Endothelial cell (in vitro differentiated cells): ENCODE data around the gene ALDOB. TPM values are rescaled to one million over a fixed set of nuclear protein-coding genes. Genes with fewer than 3 reads are reported as not detected.

Source experiments
- DNase-seq: peaks from one replicate; pipeline ENCODE4 v3.0.0; 2021; ENCODE audit warnings: low spot score
- H3K27ac Mint-ChIP-seq: one replicate; pipeline ENCODE4 v1.8.0; 2021; ENCODE audit warnings: mixed read lengths, inconsistent platforms; ENCODE audit not compliant: unreplicated experiment
- H3K27me3 Mint-ChIP-seq: one replicate; pipeline ENCODE4 v1.8.0; 2021; ENCODE audit warnings: mild to moderate bottlenecking, moderate library complexity, mixed read lengths, inconsistent platforms; ENCODE audit not compliant: unreplicated experiment
- H3K36me3 Mint-ChIP-seq: one replicate; pipeline ENCODE4 v1.8.0; 2021; ENCODE audit warnings: mild to moderate bottlenecking, low read depth, mixed read lengths, inconsistent platforms; ENCODE audit not compliant: unreplicated experiment
- H3K4me1 Mint-ChIP-seq: one replicate; pipeline ENCODE4 v1.8.0; 2021; ENCODE audit warnings: mild to moderate bottlenecking, mixed read lengths, inconsistent platforms; ENCODE audit not compliant: unreplicated experiment
- H3K4me3 Mint-ChIP-seq: one replicate; pipeline ENCODE4 v1.8.0; 2021; ENCODE audit warnings: mild to moderate bottlenecking, mixed read lengths, inconsistent platforms; ENCODE audit not compliant: unreplicated experiment
- H3K9me3 Mint-ChIP-seq: one replicate; pipeline ENCODE4 v1.8.0; 2021; ENCODE audit warnings: mixed read lengths, inconsistent platforms; ENCODE audit not compliant: unreplicated experiment
- total RNA-seq: library from RNA; stranded (reverse); fragmentation: NEBNext Ultra II Directional; extraction: Animal tissue kit (Norgen Biotek cat#: 25700); gene quantifications from one replicate; pipeline ENCODE4 v1.2.1, GENCODE V29; 2021; ENCODE audit not compliant: unreplicated experiment
- TF ChIP-seq, protein P1 (sequence below): fragments of 200-600 bp; sonication (generic); IDR thresholded peaks from one replicate; pipeline ENCODE4 v1.5.0; 2021; ENCODE audit warnings: antibody characterized with exemption; ENCODE audit not compliant: unreplicated experiment

ALDOB gene
- total RNA-seq, 1 donor from 2014 or later, result 0.31 TPM

DNA sequence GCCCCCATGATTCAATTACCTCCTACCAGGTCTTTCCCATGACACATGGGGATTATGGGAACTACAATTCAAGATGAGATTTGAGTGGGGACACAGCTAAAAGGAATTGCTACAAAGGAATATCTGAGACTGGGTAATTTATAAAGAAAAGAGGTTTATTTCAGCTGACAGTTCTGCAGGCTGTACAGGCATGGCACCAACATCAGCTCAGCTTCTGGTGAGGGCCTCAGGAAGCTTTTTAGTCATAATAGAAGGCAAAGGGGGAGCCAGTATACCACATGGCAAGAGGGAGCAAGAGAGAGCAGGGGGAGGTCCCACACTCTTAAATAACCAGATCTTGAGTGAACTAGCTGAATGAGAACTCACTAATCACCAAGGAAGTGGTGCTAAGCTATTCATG is 11.2 kb upstream of the ALDOB start:
- TF ChIP-seq, protein P1, sequence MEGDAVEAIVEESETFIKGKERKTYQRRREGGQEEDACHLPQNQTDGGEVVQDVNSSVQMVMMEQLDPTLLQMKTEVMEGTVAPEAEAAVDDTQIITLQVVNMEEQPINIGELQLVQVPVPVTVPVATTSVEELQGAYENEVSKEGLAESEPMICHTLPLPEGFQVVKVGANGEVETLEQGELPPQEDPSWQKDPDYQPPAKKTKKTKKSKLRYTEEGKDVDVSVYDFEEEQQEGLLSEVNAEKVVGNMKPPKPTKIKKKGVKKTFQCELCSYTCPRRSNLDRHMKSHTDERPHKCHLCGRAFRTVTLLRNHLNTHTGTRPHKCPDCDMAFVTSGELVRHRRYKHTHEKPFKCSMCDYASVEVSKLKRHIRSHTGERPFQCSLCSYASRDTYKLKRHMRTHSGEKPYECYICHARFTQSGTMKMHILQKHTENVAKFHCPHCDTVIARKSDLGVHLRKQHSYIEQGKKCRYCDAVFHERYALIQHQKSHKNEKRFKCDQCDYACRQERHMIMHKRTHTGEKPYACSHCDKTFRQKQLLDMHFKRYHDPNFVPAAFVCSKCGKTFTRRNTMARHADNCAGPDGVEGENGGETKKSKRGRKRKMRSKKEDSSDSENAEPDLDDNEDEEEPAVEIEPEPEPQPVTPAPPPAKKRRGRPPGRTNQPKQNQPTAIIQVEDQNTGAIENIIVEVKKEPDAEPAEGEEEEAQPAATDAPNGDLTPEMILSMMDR, result no peak
- H3K27me3 Mint-ChIP-seq, result no peaks in the 10 kb centered on the region
- H3K36me3 Mint-ChIP-seq, result peaks cover 2% of the 10 kb centered on the region
- no peak overlapping the region for H3K4me3 Mint-ChIP-seq
- H3K27ac Mint-ChIP-seq, result no peak overlapping the region
- peaks cover 23% of the 10 kb centered on the region for H3K4me1 Mint-ChIP-seq
- no peak for DNase-seq
- H3K9me3 Mint-ChIP-seq, result peaks cover 2% of the 10 kb centered on the region

DNA sequence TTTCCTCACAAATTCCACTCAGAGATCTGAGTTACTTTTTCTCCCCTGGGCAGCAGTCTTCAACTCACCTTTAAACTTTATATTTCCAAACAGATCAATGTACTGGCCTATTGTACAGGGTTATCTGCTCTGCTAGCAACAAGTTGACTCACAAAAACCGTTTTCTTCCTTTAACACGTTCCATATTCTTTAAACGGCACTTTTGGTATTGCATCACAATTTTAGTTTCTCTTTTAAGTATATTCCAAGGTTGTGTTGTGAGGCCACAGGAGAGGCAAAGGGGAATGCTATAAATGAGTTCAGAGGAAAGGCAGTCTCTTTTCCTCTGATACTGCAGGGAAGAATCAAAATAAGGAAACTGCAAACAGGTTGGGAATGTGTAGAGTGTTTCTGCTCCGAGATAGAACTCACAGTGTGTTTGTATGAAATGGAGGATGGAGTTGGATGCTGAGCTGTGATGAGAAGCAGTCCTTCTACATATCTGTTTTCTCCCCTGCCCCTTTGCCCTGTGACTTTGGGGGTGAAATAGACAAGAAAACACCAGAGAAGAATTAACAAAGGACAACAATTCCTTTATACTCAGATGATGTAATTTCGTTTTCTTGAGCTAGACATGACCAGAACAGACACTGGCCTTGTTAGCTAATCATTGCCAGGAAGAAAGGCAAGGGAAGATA is 9.9 kb upstream of the ALDOB start:
- no peak overlapping the region for H3K4me3 Mint-ChIP-seq
- H3K4me1 Mint-ChIP-seq, result peaks cover 33% of the 10 kb centered on the region
- no peak for DNase-seq
- TF ChIP-seq, protein P1, result no peak
- H3K36me3 Mint-ChIP-seq, result no peaks in the 10 kb centered on the region
- peak overlapping the region; percentile 22 for H3K27ac Mint-ChIP-seq
- H3K27me3 Mint-ChIP-seq, result no peaks in the 10 kb centered on the region
- no peaks in the 10 kb centered on the region for H3K9me3 Mint-ChIP-seq

DNA sequence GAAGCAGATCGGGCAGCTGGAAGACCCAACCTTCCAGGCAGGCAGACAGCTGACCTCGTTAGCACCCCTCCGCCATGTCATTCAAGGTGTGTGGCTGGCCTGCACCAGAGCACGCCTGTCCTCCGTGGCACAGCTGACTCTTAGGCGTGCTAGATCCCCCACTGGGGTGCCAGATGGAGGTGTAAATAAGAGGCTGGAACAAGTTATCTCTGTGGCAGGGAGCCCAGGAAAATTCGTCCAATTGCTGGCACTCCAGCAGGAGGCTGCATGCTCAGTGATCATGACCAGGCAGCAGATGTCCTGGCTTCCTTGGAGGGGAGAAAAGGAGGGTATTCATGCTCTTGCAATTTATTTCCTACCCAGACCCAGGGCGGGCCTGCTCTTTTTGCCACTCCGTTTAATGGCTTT is 7.8 kb upstream of the ALDOB start:
- H3K27me3 Mint-ChIP-seq, result no peaks in the 10 kb centered on the region
- no peaks in the 10 kb centered on the region for H3K36me3 Mint-ChIP-seq
- TF ChIP-seq, protein P1, result no peak
- H3K9me3 Mint-ChIP-seq, result no peaks in the 10 kb centered on the region
- no peak overlapping the region for H3K27ac Mint-ChIP-seq
- no peak for DNase-seq
- peaks cover 34% of the 10 kb centered on the region for H3K4me1 Mint-ChIP-seq
- no peak overlapping the region for H3K4me3 Mint-ChIP-seq

DNA sequence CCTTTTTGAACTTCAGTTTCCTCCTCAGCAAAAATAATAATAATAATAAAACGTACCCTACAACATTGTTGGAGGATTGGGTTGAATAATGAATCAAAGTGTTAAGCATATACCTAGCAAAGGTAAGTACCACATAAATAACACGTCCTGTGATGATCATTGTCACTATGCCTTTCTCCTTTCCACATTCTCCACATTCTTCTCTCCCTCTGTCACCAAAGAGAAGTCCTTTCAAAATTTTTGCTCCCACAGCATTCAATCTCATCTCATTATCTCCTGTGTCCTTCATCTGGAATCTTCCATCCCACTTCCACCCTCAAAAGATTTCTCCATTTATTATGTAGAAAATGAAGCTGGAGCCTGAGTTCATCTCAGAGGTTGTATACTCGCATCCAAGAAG is 7.2 kb upstream of the ALDOB start:
- no peak for DNase-seq
- TF ChIP-seq, protein P1, result no peak
- Mint-ChIP-seq H3K36me3 (no peaks in the 10 kb centered on the region), H3K4me3 (no peak overlapping the region), H3K4me1 (peaks cover 34% of the 10 kb centered on the region), H3K9me3 (no peaks in the 10 kb centered on the region), H3K27me3 (no peaks in the 10 kb centered on the region), H3K27ac (peak overlapping the region; percentile 74)

DNA sequence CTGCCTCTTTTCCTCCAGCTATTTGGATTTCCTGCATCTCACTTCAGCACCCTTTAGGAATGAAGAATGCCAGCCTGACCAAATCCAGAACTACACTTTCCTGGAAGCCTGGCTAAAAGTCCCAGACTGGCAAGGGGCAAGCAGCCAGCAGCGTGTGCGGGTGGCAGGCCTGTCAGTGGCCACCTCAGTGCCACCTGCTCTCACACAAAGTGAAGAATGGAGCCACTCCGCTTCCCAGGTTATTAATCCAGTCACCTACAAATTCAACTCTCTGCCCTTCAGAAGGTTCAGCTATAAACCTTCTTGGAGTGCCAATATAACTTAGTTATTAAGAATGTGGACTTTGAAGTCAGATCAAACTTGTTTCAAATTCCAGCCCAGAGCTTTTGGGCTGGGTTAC is 6.7 kb upstream of the ALDOB start:
- H3K27ac Mint-ChIP-seq, result peak overlapping the region; percentile 84

More for the DNA sequence above, 6.7 kb upstream of the ALDOB start:
- no peak overlapping the region for H3K4me3 Mint-ChIP-seq
- H3K36me3 Mint-ChIP-seq, result no peaks in the 10 kb centered on the region
- no peaks in the 10 kb centered on the region for H3K9me3 Mint-ChIP-seq
- H3K4me1 Mint-ChIP-seq, result peaks cover 34% of the 10 kb centered on the region
- TF ChIP-seq, protein P1, result no peak
- H3K27me3 Mint-ChIP-seq, result no peaks in the 10 kb centered on the region
- no peak for DNase-seq
